Endothelial cell of umbilical vein (primary cell): Measurements from ENCODE around the gene KRTAP1-1. TPM values are rescaled to one million over a fixed set of nuclear protein-coding genes. Genes with fewer than 3 reads are reported as not detected.
"Not testable (repeated sequence)": the region's sequence is repeated elsewhere in the genome, so short reads cannot be mapped to it uniquely, and the experiment has no call there.

Experiments used
- BruUV-seq: library from RNA; stranded (reverse); fragments of 400-500 nt; replicated peaks from 2 replicates; lab custom pipeline; 2021; lab: Mats Ljungman, UMichigan
- CTCF ChIA-PET: fragments of 300-600, 350-600 bp; sonication (Branson Sonifier 250); formaldehyde crosslinking; loops from one replicate; lab custom pipeline; 2021; ENCODE audit warnings: antibody characterized with exemption, inconsistent platforms; lab: Charles Lee
- POLR2A ChIA-PET: fragments of 300-600, 350-600 bp; sonication (Branson Sonifier 250); formaldehyde crosslinking; loops from one replicate; lab custom pipeline; 2021; ENCODE audit warnings: antibody characterized with exemption, inconsistent platforms; lab: Charles Lee
- DNase-seq: peaks from one replicate; pipeline ENCODE4 v3.0.0-alpha.2; 2011; ENCODE audit warnings: low read depth, low spot score
- FAIRE-seq: peaks from 2 replicates; lab custom pipeline; 2011; peaks lifted over from hg19 to GRCh38; lab: Jason Lieb, UNC
- H2AFZ ChIP-seq: 2 replicates; pipeline ENCODE4 v1.6.0; 2012; ENCODE audit warnings: low read depth, low read length, control low read depth, inconsistent platforms
- H3K27ac ChIP-seq: 2 replicates; pipeline ENCODE4 v1.5.1; 2011; ENCODE audit warnings: low read depth, mild to moderate bottlenecking, control low read depth, low read length, moderate library complexity; ENCODE audit not compliant: insufficient read depth
- H3K27me3 ChIP-seq, 2 experiments: 2 replicates each; pipeline versions ENCODE4 v1.6.0 to v1.6.1; 2011; ENCODE audit warnings: low read length in 2 of 2, mixed read lengths in 1 of 2; ENCODE audit not compliant: control insufficient read depth in 2 of 2, insufficient read depth in 2 of 2
- H3K36me3 ChIP-seq, 2 experiments: 2 replicates in 1 of 2; 3 replicates in 1 of 2; pipeline ENCODE4 v1.5.1; 2011; ENCODE audit warnings: low read length in 2 of 2, mild to moderate bottlenecking in 1 of 2, moderate library complexity in 1 of 2; ENCODE audit not compliant: control insufficient read depth in 2 of 2, insufficient read depth in 2 of 2; ENCODE audit errors: extremely low read depth in 1 of 2
- H3K4me1 ChIP-seq: 3 replicates; pipeline ENCODE4 v1.5.1; 2011; ENCODE audit warnings: mild to moderate bottlenecking, low read length; ENCODE audit not compliant: control insufficient read depth, insufficient read depth; ENCODE audit errors: extremely low read depth
- H3K4me2 ChIP-seq: 2 replicates; pipeline ENCODE4 v1.6.1; 2011; ENCODE audit warnings: low read length, control low read depth, mixed read lengths; ENCODE audit not compliant: insufficient read depth
- H3K4me3 ChIP-seq, 3 experiments: fragments of 200-600 bp in 1 of 3; sonication (generic), shearing (Covaris generic) in 1 of 3; replicated peaks in 1 of 3; 2 replicates each; pipeline ENCODE4 v1.5.1; 2011 to 2016; ENCODE audit warnings: control low read depth in 3 of 3, low read length in 3 of 3, mild to moderate bottlenecking in 2 of 3, inconsistent platforms in 1 of 3, low read depth in 1 of 3, moderate library complexity in 1 of 3; ENCODE audit not compliant: insufficient read depth in 1 of 3
- H3K79me2 ChIP-seq: 2 replicates; pipeline ENCODE4 v1.6.0; 2012; ENCODE audit warnings: low read length, inconsistent platforms; ENCODE audit not compliant: control insufficient read depth, insufficient read depth
- H3K9ac ChIP-seq: replicated peaks from 2 replicates; pipeline ENCODE3; 2011; ENCODE audit warnings: low read length, control low read depth; ENCODE audit not compliant: insufficient read depth; ENCODE audit errors: extremely low read depth
- H3K9me1 ChIP-seq: replicated peaks from 3 replicates; pipeline ENCODE4 v1.6.0; 2011; ENCODE audit warnings: mild to moderate bottlenecking, low read length; ENCODE audit not compliant: control insufficient read depth, insufficient read depth; ENCODE audit errors: extremely low read depth
- H3K9me3 ChIP-seq: replicated peaks from 2 replicates; pipeline ENCODE4 v1.5.1; 2012; ENCODE audit warnings: low read length, inconsistent platforms; ENCODE audit not compliant: control insufficient read depth, insufficient read depth
- H4K20me1 ChIP-seq: replicated peaks from 2 replicates; pipeline ENCODE3; 2011; ENCODE audit warnings: mild to moderate bottlenecking, low read length; ENCODE audit not compliant: control insufficient read depth, insufficient read depth; ENCODE audit errors: extremely low read depth
- CTCF ChIP-seq, 2 donors: IDR thresholded peaks; 1 replicate in 1 of 2; 2 replicates in 1 of 2; pipeline ENCODE4 v1.5.1; 2011; ENCODE audit warnings: low read length in 2 of 2, mild to moderate bottlenecking in 2 of 2, moderate library complexity in 2 of 2, control low read depth in 1 of 2, inconsistent platforms in 1 of 2, low read depth in 1 of 2; ENCODE audit not compliant: insufficient read depth in 1 of 2; ENCODE audit errors: extremely low read depth in 1 of 2
- EZH2 ChIP-seq: IDR thresholded peaks from 2 replicates; pipeline ENCODE4 v1.6.1; 2012; ENCODE audit warnings: borderline replicate concordance, low read depth, mild to moderate bottlenecking, moderate library complexity, low read length, inconsistent platforms; ENCODE audit not compliant: severe bottlenecking
- FOS ChIP-seq: IDR thresholded peaks from 2 replicates; pipeline ENCODE4 v1.6.1; 2011; ENCODE audit warnings: mild to moderate bottlenecking, low read length, moderate library complexity, borderline replicate concordance; ENCODE audit not compliant: insufficient read depth
- GATA2 ChIP-seq: IDR thresholded peaks from 2 replicates; pipeline ENCODE4 v1.7.0; 2011; ENCODE audit warnings: low read depth, mild to moderate bottlenecking, moderate library complexity, mixed read lengths, low read length; ENCODE audit not compliant: insufficient read length, insufficient read depth
- JUN ChIP-seq: IDR thresholded peaks from 2 replicates; pipeline ENCODE4 v1.6.1; 2011; ENCODE audit warnings: borderline replicate concordance, low read depth; ENCODE audit not compliant: insufficient read length, insufficient read depth
- MYC ChIP-seq: IDR thresholded peaks from one replicate; pipeline ENCODE4 v1.6.1; 2011; ENCODE audit warnings: mild to moderate bottlenecking, low read depth, low read length
- POLR2A ChIP-seq: IDR thresholded peaks from 2 replicates; pipeline ENCODE4 v1.6.1; 2012; ENCODE audit warnings: low read depth, mild to moderate bottlenecking, control low read depth, low read length
- POLR2AphosphoS5 ChIP-seq: IDR thresholded peaks from 2 replicates; pipeline ENCODE4 v1.6.1; 2012; ENCODE audit warnings: low read depth, mild to moderate bottlenecking, control low read depth, low read length, moderate library complexity; ENCODE audit not compliant: insufficient read depth
- dilution Hi-C: fragments of 300-500 bp; cut with MboI; formaldehyde crosslinking; loops from one replicate; pipeline ENCODE4 v1.15.0; 2019; ENCODE audit warnings: low sequenced_read_pairs; ENCODE audit not compliant: extremely low pct_ligation_motif_present
- intact Hi-C: fragments of 100-400 bp; cut with micrococcal nuclease; formaldehyde crosslinking; loops from one replicate; pipeline ENCODE4 v1.10.0; 2022
- polyA plus RNA-seq, 4 experiments: library from polyadenylated mRNA; depleted of rRNA in 3 of 4; stranded (reverse) in 3 of 4; unstranded in 1 of 4; fragments of >200 nt; gene quantifications; 2 replicates each; pipeline versions ENCODE4 v1.2.1 to v1.2.3, GENCODE V29; 2011 to 2012; ENCODE audit warnings: missing spikeins in 1 of 4
- total RNA-seq: library from RNA; stranded (reverse); gene quantifications from 2 replicates; pipeline ENCODE4 v1.2.3, GENCODE V29; 2021
- TF ChIP-seq, protein P1 (sequence below): IDR thresholded peaks from 2 replicates; pipeline ENCODE4 v1.6.1; 2011; ENCODE audit not compliant: insufficient read depth, insufficient read length

KRTAP1-1 gene
- total and polyA plus RNA-seq, 2 donors (not counting 3 experiments of a cell fraction or from before 2014, with no cell fraction given), result not detected

DNA sequence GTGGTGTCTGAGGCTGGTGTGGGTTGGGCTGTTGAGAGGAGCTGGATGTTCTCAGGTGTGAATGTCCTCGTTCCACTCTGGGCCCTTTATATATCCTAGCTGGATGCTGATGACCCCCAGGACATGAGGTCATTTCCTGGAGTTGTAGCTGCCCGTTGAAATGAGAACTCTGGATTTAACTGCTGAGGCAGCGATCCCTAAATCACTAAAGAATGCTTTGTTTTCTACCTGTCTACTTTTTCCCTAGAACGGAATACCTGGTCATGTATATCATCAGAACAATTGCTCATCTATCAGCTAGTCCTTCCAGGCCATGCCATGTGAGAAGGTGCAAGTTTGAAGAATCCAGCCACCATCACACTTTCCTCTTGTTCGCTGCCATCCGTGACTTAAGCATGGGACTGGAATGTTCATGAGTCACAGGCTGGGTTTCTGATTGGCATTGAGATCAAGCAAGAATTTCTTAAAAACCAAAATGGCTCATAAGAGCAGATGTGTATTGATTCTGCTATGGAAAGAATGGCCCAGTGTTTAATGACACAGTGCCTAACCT is 18.9 kb upstream of the KRTAP1-1 start, which contains the start of gene KRTAP2-3:
Gene KRTAP2-3 (minus strand): TSS at position 63 of the 553 bp plus-strand sequence. CDS start 64 bp downstream, outside the sequence.
- Histone ChIP-seq H3K9me1 (no peaks in the 10 kb centered on the region), H3K4me2 (no peak within 1 kb of the TSS), H2AFZ (no peak within 1 kb of the TSS), H3K27ac (no peak within 1 kb of the TSS), H4K20me1 (no peaks in the 10 kb centered on the region), H3K9me3 (no peaks in the 10 kb centered on the region), H3K27me3 (peaks cover 6 to 12% of the 10 kb centered on the region in 2 experiments), H3K36me3 (no peaks in the 10 kb centered on the region), H3K9ac (no peak within 1 kb of the TSS), H3K4me1 (no peaks in the 10 kb centered on the region), H3K4me3 (no peak within 1 kb of the TSS), H3K79me2 (no peaks in the 10 kb centered on the region)
- CTCF ChIA-PET, result interaction anchor here (1.1 kb wide), 1 partner anchor 48 kb away, joined by 3 read pairs; no protein-coding TSS in a partner anchor
- DNase-seq (no peak), FAIRE-seq (no peak)
- POLR2A ChIA-PET, result no interaction called here
- dilution Hi-C loops (no loop called here), intact Hi-C loops (no loop called here)
- BruUV-seq, result no TSS peak
- TF ChIP-seq GATA2, result no peak
- no peak for TF ChIP-seq FOS
- TF ChIP-seq JUN, result no peak
- TF ChIP-seq POLR2A, result no peak
- TF ChIP-seq POLR2AphosphoS5, result no peak
- no peak for TF ChIP-seq CTCF (IDR thresholded peaks at IDR 0.05; ENCODE audit: extremely low read depth in 1 of 2, insufficient read depth in 1 of 2, low read depth in 1 of 2, low read length in 2 of 2)
- TF ChIP-seq, protein P1, sequence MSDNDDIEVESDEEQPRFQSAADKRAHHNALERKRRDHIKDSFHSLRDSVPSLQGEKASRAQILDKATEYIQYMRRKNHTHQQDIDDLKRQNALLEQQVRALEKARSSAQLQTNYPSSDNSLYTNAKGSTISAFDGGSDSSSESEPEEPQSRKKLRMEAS, result no peak
- TF ChIP-seq EZH2, result no peak
- TF ChIP-seq MYC, result no peak

- H3K27ac ChIP-seq, BruUV-seq, FAIRE-seq, H3K9ac ChIP-seq, H3K4me1 ChIP-seq, H2AFZ ChIP-seq, H3K4me2 ChIP-seq, POLR2A ChIA-PET, H3K79me2 ChIP-seq, DNase-seq, dilution Hi-C loops, H4K20me1 ChIP-seq, H3K4me3 ChIP-seq, H3K9me3 ChIP-seq, H3K36me3 ChIP-seq, intact Hi-C loops, H3K9me1 ChIP-seq: not testable (repeated sequence)
- CTCF ChIA-PET, result interaction anchor here (1.1 kb wide), 1 partner anchor 49 kb away, joined by 3 read pairs; no protein-coding TSS in a partner anchor
- H3K27me3 ChIP-seq, result peaks cover 6 to 12% of the 10 kb centered on the region in 2 experiments
Observed at GRCh38 chr17:41059276-41060051, 18.2 kb upstream of the KRTAP1-1 start.
